T47D (cell line): ENCODE results near the gene BOLL.
"Not testable (repeated sequence)": the region's sequence is repeated elsewhere in the genome, so short reads cannot be mapped to it uniquely, and the experiment has no call there.

ENCODE experiments used
- DNase-seq, 2 experiments: peaks; one replicate each; pipeline versions ENCODE4 v3.0.0 to v3.0.0-alpha.2; 2011 to 2012; ENCODE audit warnings: low read depth in 1 of 2, low spot score in 1 of 2
- JUND ChIP-seq: IDR thresholded peaks from 2 replicates; pipeline ENCODE4 v1.6.1; 2012; ENCODE audit warnings: low read depth
- in situ Hi-C: cut with HindIII; loops from 2 replicates; pipeline ENCODE4 v1.10.0; 2016; ENCODE audit warnings: low sequenced_read_pairs, low pct_unique_long_range_greater_than_20kb

BOLL gene

GRCh38 chr2:197784956-197785941, at the start of gene BOLL:
Gene BOLL (minus strand): TSS chr2:197785319. CDS start chr2:197781850, 3,469 bp downstream.
- no peak for TF ChIP-seq JUND
- in situ Hi-C loops: no loop called here
- no peak for DNase-seq

- DNase-seq, in situ Hi-C loops: not testable (repeated sequence)
Measured at GRCh38 chr2:197834771-197835170, 49.7 kb upstream of the BOLL start.

- in situ Hi-C loops: no loop called here
- no peak for DNase-seq
- TF ChIP-seq JUND: no peak
Measured at GRCh38 chr2:197828464-197829135, 43.5 kb upstream of the BOLL start.

GRCh38 chr2:197827618-197828017, 42.5 kb upstream of the BOLL start:
- no peak for TF ChIP-seq JUND
- no peak for DNase-seq
- in situ Hi-C loops: no loop called here

- no peak for TF ChIP-seq JUND
- no peak for DNase-seq
- in situ Hi-C loops: no loop called here
Measured at GRCh38 chr2:197822333-197822732, 37.2 kb upstream of the BOLL start.

GRCh38 chr2:197821550-197822289, 36.6 kb upstream of the BOLL start:
- in situ Hi-C loops: no loop called here
- TF ChIP-seq JUND: no peak
- no peak for DNase-seq

GRCh38 chr2:197814526-197814925, 29.4 kb upstream of the BOLL start:
- no peak for DNase-seq
- in situ Hi-C loops: no loop called here
- no peak for TF ChIP-seq JUND

- peak in 1 of 2 experiments; percentile 34 for DNase-seq
- in situ Hi-C loops: no loop called here
- TF ChIP-seq JUND: no peak
Measured at GRCh38 chr2:197813093-197813787, 28.1 kb upstream of the BOLL start.

GRCh38 chr2:197810491-197810890, 25.4 kb upstream of the BOLL start:
- no peak for TF ChIP-seq JUND
- in situ Hi-C loops: no loop called here
- DNase-seq: no peak

- in situ Hi-C loops: no loop called here
- no peak for DNase-seq
- no peak for TF ChIP-seq JUND
Measured at GRCh38 chr2:197810016-197810415, 24.9 kb upstream of the BOLL start.

GRCh38 chr2:197809064-197809463, 23.9 kb upstream of the BOLL start:
- TF ChIP-seq JUND: no peak
- in situ Hi-C loops: no loop called here
- no peak for DNase-seq
